Endometrial microvascular endothelial cells (primary cell): Measurements from ENCODE around the gene C6. TPM values are rescaled to one million over a fixed set of nuclear protein-coding genes. Genes with fewer than 3 reads are reported as not detected.
"Not testable (repeated sequence)": the region's sequence is repeated elsewhere in the genome, so short reads cannot be mapped to it uniquely, and the experiment has no call there.

Source experiments
- in situ Hi-C: cut with HindIII; loops from 2 replicates; pipeline ENCODE4 v1.10.0; 2017; ENCODE audit warnings: low sequenced_read_pairs, low pct_unique_long_range_greater_than_20kb; ENCODE audit errors: inconsistent ontology term
- total RNA-seq: library from RNA; depleted of rRNA; stranded (reverse); fragments of >200 nt; gene quantifications from one replicate; pipeline ENCODE4 v1.2.3, GENCODE V29; 2015; ENCODE audit errors: inconsistent ontology term

The C6 gene
- not detected for total RNA-seq

DNA sequence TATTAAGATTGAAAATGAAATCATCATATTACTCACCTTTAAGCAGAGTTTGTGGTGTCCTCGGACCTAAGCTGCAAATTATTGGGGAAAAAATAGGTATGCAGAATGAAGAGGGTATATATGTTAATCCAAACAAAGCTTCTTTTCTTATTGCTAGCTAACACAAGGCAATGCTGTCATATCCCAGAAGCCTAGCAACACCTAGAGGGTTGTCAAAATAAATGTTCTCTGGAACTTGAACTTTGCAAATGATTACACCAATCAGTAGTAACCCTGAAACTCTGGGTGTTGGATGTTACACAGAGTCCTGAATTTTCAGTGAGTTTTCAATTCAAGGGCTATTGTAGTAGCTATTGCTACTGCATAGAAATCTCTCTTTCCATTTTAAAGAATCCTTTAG lies at the start of gene C6:
Gene C6, minus strand, starts transcription at position 193 of the 400 bp plus-strand sequence. CDS start 10,302 bp downstream, outside the sequence.
- in situ Hi-C loops: no loop called here

DNA sequence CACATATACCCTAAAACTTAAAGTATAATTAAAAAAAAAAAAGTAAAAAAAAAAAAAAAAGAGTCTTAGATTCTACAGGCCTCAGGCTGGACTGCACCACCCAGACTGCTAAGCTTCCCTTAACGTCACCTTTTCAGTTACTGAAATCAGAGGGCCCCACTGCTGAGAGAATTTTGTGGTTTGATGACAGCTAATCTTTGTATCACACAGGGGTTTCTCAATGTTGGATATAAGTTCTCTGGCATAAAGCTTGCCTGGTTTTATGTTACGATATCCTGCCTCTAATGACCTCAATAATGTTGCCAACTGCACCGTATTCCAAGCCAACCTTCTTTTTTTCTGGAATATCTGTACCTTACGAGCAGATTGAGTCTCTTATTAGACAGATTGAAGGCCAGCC lies 43.1 kb upstream of the C6 start:
- in situ Hi-C loops: no loop called here

DNA sequence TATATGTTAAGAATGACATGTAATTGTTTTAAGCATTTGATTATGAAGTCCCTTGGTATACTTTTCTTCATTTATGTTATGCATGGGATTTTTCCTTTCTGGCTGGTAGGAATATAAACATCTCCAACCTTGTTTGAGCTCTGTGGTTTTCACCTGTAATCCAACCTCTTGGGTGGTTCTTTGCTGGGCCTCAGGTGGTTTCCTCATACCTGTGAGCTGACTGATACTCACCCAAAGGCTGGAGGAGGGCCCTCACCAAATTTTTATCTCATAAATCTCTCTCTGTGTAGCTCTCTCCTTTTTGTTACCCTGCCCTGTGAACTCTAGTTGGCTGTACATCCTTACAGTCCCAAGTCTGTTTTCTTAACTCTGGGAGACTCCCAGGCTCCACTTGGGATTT lies 39.8 kb upstream of the C6 start:
- in situ Hi-C loops: no loop called here

DNA sequence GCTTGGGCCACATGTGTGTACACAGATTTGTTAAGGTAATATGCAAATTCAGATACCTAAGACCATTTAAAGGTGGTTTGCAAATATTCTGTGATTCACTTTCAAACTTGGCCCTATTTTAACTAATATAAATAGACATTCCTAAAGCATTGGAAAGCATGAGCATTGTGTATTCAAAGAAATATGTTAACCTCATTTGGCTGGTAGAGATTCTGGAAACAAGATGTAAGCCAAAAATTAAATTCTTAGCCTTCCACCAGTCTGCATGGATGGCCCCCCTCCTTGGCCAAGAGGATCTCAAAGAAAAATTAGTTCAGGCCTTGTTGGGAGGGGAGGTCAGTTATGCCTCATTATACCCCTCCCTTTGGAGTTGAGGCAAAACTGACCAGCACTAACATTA lies 38.7 kb upstream of the C6 start:
- in situ Hi-C loops: no loop called here

DNA sequence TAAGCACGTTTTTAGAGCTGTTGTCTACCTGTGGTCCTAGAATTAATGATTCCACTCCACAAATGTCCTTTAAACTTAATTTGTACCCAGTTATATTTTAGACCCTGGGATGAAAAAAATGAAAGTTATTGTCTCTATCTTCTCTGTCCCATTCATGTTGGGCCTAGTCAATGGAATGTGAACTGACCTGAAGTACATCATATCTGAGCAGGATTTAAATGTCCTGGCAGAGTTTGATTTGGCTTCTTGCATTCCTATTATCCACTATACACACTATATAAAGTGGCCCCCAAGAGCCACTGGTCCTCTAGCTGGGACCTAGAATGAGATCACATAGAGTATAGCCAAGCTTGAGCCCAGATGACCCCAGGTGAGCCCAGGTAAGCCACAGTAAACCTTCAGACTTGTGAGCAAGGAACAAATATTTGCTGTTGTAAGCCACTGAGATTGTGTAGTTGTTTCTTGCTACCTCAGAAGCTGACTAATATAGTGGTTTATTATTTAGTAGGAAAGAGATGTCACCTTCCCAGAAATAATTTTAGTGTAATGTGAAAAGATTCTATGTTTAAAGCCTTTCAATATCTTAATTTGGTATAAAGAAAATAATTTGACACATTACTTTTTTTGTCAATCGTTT lies 37.1 kb upstream of the C6 start:
- in situ Hi-C loops: no loop called here

DNA sequence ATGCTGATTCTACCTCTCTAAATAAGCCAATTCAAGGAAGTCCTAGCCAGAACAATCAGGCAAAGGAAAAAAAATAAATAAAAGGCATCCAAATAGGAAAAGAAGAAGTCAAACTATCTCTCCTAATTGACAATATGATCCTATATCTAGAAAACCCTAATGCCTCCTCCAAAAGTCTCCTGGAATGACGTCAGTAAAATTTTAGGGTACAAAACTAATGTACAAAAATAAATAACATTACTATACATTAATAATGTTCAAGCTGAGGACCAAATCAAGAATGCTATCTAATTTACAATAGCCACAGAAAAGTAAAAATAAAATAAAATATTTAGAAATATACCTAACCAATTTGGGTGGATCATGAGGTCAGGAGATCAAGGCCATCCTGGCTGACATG lies 33.8 kb upstream of the C6 start:
- in situ Hi-C loops: no loop called here

DNA sequence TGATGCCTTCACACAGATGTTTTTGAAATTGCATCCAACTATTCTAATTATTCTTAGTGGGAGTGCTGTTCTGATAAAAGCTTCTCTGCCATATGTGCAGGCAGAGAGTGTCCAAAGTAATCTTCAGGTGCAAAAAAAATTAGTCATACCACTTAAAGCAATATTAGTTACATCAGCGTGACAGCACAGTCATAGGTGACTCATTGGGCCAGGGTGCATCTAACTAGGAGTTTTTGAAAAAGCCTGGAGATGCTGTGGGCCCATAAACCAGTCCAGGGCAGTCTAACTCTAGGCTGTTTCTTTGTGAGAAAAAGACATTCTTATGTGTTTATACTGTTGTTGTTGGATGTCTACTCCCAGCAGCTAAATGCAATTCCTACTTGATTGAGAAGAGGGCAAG lies 33.0 kb upstream of the C6 start:
- in situ Hi-C loops: no loop called here

DNA sequence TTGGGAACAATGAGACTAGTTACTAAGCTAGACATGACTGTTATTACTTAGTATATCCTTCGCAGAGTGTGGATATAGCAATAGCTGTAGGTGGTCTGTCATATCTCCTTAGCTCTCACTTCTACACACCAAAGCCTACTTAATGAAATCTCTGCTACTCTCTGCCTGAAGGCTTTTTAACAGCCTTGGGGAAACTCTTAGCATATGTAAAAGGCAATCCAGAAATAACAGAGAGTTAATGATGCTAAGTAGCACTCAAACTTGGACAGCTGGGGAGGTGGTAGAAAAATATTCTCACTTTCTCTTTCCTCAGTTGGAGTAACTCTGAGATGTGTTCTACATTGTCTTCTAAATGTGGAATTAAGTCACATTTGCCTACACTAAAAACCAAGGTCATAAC lies 30.2 kb upstream of the C6 start:
- in situ Hi-C loops: no loop called here

DNA sequence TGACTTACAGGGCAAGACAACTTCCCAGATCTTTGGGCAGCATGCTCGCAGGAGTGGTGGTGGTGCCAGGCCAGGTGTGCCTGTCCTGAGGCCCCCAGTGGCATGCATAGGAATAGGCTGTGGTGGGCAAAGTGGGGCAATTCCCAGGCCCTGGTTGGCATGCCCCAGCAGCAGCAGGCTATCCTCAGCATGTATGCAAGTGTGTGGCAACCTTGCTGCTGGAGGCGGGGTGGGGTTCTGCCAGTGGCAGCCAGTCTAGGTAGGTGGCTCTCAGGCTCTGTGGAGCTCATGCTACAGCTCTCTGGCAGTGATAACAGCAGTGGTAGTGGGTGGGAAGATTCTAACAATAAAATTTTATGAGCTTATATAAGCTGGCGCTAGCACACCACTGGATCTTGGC lies 27.7 kb upstream of the C6 start:
- in situ Hi-C loops: no loop called here

DNA sequence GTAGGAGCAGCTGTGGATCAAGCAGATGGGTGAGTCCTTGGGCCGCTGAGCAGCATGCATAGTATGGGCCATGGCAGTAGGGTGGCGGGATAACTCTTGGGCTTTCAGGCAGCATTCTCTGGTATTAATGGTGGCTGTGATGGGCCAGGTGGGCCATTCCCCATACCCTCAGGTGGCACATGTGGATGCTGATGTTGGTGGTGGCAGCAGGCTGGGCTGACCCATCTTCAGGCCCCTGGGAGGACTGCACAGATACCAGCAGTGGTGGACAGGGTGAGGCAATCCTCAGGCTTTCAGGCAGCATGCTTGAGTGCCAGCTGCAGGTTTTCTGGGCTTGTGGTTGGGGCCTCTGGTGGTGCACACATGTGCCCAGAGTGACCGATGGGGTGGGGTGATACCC lies 27.1 kb upstream of the C6 start:
- in situ Hi-C loops: no loop called here

DNA sequence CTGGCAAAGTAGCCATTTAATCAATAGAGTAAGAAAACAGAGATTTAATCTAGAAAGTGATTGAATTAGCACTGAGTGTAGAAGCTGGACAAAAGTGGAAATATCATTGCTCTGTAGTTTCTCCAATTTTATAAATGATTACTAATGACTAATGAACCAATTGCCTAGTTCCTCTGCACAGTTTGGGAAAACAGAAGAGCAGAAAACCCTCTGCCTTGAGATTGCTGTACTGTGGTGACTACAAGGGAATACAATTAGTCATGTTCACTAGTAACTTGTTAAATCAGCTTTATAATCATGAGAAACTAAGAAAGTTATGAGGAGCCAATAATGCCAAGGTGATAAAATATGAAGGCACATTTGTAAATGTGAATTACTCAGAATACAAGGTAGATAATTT lies 21.1 kb upstream of the C6 start:
- in situ Hi-C loops: no loop called here

DNA sequence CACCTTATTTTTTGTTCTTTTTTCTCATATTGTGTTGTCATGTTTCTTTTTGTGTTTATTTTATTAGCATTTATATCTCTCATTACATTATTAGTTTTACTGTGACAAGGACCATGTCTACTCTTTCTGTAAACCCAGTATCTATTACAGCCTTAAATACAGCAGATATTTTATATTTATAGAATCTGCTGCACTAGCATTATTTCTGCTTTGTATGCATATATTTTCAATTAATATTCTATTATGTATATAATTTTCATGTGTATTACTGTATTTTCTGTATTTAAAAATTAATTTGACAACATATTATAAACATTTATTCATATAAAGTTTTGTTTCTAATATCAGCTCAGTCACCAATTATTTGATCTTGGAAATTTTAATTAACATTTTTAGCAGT lies 19.5 kb upstream of the C6 start:
- in situ Hi-C loops: no loop called here

DNA sequence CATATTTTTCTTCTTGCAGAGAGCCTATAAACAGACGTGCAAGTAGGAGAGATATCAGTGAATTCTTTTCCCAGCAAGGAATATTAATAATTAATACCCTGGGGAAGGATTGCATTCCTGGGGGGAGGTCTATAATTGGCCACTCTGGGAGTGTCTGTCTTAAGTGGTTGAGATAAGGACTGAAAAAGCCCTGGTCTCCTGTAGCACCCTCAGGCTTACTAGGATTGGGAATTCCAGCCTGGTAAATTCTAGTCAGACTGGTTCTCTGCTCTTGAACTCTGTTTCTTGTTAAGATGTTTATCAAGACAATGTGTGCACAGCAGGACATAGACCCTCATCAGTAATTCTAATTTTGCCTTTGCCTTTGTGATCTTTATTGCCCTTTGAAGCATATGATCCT lies 16.9 kb upstream of the C6 start:
- in situ Hi-C loops: not testable (repeated sequence)

DNA sequence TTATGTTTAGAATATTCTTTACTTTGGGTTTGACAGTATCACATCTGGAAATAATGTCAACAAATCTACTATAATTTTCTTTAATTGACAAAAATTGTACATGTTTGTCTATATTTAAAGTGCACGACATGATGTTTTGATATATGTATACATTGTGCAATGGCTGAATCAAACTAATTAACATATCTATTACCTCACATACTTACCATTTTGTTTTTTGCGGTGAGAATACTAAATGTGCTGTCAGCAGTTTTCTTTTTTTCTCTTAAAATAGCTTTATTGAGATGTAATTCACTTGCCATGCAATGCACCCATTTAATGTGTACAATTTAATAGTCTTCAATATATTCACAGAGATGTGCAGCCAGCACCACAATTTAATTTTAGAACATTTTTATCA lies 10.6 kb upstream of the C6 start:
- in situ Hi-C loops: no loop called here

DNA sequence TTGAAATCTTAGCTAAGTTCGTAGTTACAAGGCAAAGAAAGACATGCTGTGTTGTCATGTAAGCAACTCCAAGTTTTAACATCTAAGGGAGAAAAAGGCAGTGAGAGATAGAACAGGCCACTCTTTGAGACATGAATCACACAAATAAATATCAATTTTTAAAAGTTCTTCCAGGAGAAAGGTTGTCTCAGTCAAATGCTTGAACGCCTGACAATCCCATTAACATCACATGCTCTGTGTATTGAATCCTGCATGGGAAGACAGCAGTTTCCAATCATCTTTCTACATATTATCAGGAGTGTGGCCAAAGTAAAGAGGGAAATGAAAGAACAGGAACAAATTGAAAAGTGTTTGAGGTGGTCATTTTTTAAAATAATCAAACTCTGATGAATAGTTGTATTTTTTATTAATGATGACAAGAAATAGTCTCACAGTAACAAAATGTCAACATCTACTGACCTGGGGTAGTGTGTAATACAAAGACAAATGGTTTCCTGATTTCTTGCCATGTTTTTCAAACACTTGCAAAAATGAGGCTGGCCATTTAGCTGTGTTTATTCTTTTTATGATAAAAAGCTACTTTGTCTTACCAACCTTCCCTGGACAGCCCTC lies 6.4 kb upstream of the C6 start:
- in situ Hi-C loops: no loop called here

DNA sequence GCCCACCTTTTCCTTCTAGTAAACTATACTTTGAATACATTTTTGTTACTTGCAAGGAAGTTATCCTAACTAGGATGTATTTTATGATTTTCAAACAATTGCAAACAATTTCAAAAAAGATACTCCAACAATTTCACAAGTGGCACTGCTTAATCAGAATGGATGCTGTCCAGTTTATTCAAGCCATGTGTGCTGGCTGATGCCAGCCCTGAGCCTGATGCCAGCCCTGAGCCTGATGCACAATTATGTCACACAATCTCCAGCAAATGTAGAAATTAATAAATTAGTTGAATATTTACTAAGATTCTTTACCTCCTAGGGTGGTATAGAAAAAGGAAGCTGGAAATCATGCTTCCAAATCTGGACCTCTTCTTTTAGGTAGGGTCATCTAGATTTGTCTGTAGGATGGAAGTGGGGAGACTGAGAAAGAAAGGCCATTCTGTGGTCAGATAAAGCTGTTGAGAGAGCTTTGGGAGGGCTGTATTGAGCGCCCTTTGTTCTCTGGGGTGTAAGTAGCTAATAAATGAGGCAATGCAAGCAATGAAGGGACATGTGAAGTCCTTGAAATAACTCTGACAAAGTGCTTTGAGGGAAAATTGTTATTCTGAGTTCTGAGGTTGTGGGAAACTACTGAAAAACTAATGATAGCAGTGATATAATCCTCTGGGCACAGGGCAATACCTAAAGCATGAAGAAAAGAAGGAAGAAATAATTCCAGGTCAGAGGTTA lies 5.8 kb upstream of the C6 start:
- in situ Hi-C loops: no loop called here

DNA sequence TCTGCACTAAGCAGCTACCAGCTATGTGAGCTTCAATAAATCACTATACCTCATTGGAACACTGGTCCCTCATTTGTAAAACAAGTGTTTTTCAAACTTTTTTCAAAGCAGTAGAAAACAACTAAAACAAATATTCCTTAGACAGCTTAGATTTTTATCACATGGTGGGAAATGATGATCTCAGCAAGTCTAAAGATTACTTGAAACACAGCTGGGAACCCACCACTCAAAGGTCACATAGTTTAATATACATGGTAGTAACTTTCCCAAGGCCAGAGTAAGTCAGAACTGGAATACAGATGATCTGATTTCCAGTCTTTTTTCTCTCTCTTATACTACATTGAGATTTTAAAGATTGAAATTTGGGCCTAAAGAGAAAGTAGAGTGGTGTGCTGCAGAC lies 850 bp upstream of the C6 start:
- in situ Hi-C loops: no loop called here

DNA sequence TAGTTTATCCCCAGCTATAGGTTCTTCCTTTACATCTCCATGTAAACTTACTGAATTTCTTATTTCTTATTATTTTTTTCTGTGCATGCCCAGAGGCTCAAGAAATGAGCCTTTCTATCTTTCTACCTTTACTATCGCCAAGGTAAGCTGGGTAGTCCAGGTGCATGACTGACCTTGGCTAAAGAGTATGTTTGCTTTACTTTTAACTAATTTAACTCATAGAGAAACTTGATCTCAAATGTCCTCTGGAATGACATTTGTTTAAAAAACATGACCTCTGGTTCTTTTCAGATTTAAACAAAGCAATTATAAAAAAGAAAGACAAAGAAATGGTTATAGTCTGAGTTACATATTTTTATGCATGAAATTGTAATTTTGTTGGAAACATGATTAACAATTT lies 397 bp downstream of the C6 start:
- in situ Hi-C loops: no loop called here

DNA sequence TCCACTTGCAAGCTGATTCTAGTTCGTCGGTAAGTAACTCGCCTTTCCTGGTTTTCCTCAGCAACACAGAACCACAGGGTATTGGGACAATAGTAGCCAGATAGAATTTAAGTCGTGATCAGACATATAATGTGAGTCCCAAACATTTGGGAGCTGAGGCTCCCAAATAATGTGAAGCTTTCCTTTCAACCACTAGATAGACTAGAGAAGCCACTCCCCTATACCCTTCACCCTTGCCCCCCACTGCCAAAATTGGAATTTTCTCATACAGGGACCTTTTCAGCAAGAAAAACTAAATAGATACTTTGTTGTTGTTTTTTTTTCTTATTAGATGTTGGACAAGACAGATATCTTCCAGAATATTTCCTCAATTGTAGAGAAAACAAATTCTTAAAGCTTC lies 1.9 kb downstream of the C6 start:
- in situ Hi-C loops: no loop called here

DNA sequence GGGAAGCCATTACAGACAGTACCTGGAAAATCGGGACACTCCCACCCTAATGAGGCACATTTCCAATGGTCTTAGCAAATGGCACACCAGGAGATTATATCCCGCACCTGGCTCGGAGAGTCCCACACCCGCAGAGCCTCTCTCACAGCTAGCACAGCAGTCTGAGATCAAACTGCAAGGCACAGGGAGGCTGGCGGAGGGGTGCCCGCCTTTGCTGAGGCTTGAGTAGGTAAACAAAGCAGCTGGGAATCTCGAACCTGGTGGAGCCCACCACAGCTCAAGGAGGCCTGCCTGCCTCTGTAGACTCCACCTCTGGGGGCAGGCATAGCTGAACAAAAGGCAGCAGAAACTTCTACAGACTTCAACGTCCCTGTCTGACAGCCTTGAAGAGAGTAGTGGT lies 7.9 kb downstream of the C6 start:
- in situ Hi-C loops: not testable (repeated sequence)
